ENCODE results near the gene SLC25A39. TPM values are rescaled to one million over a fixed set of nuclear protein-coding genes. Genes with fewer than 3 reads are reported as not detected.
A peak's percentile ranks its signal among the peaks of the same experiment; 100 is the strongest.
"Not testable (repeated sequence)": the region's sequence is repeated elsewhere in the genome, so short reads cannot be mapped to it uniquely, and the experiment has no call there.

SLC25A39 gene
- total RNA-seq, 1 donor from 2014 or later: 60.0 TPM

DNA sequence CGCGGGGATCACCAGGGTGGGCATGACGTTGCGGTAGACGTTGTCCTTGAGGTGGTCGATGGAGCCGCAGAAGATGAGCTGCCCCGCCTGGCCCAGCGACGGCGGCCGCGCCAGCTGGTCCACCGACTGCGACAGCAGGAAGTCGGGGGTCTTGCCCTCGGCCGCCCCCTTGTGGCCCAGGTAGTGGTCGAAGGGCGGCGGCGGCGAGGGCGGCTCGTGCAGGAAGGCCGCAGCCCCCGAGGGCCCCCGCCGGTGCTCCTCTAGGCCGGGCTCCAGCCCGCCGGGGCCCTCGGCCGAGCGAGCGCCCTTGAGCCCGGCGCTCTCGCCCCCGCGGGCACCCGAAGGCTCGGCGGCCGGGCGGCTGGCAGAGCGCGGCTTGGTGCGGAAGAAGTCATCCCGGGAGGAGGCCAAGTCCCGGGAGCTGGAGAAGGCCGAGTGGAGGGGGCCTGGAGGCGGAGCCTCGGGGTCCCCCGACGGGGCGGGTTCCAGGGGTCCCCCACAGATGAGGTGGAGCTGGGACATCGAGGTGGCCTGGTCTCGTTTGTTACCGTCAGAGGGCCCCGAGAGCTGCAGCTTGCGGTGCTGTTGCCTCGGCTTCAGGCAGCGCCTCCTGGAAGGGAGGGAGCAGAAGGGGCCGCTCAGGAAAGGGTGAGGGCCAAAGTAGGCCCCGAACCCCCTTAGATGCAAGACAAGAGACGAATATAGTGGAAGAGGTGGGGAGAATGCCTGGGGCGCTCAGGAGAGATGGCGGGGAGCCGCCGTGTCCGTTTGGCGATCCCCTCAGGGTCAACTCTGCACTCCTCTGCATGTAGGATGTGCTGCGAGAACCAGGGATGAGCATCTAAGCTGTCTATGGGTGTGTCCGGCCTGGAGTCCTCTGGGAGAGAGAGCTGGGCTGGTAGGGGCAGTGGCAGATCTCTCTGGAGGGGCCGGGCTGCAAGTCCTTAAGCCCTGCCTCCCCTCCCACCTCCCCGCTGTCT, 30.2 kb upstream of the SLC25A39 start:
- no peak for DNase-seq (ENCODE audit: low spot score)

DNA sequence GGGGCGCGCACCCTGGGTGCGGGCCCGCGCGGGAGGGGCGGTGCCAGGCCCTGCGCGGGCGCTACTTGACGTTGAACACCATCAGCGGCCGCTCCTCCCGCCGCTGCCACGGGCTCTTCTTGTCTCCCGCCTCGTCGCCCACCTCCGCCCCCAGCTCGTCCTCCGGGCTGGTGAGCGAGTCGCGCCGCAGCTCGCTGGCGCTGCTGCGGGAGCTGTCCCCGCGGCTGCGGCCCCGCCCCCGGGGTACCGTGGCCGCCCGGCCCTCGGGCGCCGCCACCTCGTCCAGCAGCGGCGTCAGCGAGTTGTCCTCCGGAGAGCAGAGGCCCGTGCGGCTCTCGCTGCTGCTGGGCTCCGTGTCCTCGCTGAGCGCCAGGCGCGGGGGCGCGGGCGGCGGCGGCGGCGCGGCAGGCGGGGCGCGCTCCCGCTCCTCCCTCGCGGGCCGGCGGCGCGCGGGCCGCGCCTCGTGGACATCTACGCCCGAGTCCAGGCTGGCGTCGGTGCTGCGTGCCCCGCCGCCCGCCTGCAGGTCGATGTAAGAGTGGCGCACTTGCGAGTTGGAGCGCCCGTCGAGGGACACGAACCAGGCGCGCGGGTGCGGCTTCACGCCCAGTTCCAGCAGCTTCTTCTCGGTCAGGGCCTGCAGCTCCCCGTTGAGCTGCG, 29.2 kb upstream of the SLC25A39 start:
- DNase-seq (ENCODE audit: low spot score): no peak

DNA sequence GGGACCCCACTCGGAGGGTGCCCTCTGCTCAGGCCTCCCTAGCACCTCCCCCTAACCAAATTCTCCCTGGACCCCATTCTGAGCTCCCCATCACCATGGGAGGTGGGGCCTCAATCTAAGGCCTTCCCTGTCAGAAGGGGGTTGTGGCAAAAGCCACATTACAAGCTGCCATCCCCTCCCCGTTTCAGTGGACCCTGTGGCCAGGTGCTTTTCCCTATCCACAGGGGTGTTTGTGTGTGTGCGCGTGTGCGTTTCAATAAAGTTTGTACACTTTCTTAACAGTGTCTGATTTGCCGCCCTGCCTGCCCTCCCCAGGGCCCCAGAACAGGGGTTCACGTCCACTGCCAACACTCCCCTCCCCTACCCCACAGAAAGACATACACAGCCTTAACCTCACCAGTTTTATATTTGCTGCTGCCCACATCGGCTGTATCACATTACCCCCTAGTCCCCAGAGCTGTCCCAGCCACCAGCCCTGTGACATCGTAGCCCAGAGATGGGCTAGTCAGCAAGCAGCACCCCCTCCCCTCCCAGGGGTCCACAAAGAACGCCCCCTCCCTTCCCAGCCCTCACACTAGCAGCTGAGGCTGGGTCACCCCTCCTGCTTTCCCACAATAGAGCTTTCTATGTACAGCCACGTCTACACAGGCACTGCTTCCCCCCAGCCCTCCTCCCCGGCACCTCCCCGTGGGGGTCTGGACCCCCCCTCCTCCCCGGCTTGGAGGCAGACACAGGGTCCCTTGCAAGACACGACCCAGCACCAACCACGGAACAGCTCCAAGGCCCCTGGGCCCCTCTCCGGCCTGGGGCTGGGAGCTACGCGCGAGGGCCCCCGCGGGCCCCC, 28.4 kb upstream of the SLC25A39 start:
- no peak for DNase-seq (ENCODE audit: low spot score)

DNA sequence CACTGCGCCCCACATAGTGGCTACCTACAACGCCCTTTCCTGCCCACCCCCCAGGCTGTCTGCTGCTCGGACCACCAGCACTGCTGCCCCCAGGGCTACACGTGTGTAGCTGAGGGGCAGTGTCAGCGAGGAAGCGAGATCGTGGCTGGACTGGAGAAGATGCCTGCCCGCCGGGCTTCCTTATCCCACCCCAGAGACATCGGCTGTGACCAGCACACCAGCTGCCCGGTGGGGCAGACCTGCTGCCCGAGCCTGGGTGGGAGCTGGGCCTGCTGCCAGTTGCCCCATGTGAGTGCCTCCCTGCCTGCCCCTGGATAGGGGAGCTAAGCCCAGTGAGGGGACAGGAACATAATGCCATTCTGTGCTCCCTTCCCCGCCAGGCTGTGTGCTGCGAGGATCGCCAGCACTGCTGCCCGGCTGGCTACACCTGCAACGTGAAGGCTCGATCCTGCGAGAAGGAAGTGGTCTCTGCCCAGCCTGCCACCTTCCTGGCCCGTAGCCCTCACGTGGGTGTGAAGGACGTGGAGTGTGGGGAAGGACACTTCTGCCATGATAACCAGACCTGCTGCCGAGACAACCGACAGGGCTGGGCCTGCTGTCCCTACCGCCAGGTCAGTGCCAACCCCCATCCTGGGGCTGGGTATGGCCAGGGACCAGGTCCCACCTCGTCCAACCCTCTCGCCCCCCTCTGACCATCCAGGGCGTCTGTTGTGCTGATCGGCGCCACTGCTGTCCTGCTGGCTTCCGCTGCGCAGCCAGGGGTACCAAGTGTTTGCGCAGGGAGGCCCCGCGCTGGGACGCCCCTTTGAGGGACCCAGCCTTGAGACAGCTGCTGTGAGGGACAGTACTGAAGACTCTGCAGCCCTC, 27.6 kb upstream of the SLC25A39 start:
- no peak for DNase-seq (ENCODE audit: low spot score)

DNA sequence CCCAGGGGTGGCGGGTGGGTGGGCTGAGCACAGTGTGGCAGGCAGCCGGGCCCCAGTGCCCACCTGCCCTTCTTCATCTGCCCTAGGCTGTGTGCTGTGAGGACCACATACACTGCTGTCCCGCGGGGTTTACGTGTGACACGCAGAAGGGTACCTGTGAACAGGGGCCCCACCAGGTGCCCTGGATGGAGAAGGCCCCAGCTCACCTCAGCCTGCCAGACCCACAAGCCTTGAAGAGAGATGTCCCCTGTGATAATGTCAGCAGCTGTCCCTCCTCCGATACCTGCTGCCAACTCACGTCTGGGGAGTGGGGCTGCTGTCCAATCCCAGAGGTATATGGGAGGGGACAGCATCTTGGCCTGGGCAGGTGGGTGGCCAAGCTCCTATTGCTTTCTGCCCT, 26.8 kb upstream of the SLC25A39 start:
- DNase-seq (ENCODE audit: low spot score): no peak

DNA sequence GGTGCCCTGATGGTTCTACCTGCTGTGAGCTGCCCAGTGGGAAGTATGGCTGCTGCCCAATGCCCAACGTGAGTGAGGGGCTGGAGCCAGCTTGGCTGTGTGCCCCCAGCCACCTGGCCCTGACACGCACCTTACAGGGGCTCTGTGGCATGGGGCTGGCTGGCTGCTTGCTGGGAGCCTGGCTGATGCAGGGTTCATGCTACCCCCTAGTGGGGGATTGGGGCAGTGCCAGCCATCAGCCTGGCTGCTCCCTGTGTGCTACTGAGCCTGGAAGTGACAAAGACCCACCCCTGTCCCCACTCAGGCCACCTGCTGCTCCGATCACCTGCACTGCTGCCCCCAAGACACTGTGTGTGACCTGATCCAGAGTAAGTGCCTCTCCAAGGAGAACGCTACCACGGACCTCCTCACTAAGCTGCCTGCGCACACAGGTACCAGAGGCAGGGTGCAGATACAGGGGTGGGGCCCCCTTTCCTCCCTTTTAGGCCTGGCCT, 26.2 kb upstream of the SLC25A39 start:
- DNase-seq (ENCODE audit: low spot score): no peak

DNA sequence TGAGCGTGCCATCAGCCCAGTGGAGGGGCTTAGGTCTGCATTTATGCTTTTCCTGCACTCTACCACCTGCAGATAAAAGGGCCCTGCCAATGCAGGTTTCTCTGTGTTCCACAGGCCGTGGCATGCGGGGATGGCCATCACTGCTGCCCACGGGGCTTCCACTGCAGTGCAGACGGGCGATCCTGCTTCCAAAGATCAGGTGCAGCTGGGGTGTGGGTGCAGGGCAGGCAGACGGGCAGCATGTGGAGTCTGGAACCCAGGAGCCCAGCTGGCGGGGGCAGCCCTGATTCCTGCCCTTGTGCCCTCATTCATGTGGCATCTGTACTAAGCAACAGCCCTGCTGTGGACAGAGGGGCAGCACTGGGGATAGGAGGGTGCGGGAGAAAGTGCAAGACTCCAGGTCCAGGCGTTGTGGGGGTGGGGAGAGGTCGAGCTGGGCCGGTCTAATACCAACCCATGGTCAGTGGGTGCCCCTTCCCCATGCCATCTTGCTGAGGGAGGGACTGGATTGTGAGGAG, 25.0 kb upstream of the SLC25A39 start:
- DNase-seq (ENCODE audit: low spot score): no peak

DNA sequence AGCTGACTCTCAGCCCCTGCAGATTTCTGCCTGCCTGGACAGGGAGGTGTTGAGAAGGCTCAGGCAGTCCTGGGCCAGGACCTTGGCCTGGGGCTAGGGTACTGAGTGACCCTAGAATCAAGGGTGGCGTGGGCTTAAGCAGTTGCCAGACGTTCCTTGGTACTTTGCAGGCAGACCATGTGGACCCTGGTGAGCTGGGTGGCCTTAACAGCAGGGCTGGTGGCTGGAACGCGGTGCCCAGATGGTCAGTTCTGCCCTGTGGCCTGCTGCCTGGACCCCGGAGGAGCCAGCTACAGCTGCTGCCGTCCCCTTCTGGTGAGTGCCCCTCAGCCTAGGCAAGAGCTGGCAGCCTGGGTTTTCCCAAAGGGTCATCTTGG, 24.4 kb upstream of the SLC25A39 start:
- no peak for DNase-seq (ENCODE audit: low spot score)

DNA sequence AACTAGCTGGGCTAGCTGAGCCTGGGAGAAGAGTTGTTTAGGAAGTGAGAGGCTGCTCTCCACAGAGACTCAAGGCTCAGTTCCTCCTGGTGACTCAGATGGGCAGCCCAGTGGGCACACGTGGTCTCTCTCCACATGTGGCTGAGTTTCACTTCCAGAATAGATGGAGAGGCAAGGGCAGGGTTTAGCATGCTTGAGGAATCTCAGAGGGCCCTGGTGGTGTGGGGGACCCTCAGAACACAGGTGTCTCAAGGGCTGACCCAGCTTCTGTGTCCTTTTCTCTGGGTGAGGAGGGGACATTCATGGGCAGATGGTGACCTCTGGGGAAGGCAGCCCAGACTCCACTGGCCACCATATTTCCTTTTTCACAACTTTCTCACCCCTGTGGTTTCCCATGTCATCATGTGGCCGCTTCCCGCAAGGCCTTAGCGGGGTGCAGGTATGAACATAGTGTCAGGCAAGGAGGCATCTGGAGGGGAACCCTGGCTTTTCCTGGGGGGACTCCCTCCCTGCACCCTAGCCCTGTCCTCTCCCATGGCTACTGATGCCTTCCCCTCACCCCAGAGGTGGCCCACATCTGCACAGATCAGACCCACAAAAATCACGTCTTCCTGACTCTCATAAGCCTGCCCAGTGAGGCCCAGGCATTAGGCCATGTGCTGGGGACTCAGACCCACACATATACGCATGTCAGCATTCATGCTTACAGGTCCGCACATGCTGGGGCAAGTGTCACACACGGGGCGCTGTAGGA, 23.8 kb upstream of the SLC25A39 start:
- DNase-seq (ENCODE audit: low spot score): no peak

DNA sequence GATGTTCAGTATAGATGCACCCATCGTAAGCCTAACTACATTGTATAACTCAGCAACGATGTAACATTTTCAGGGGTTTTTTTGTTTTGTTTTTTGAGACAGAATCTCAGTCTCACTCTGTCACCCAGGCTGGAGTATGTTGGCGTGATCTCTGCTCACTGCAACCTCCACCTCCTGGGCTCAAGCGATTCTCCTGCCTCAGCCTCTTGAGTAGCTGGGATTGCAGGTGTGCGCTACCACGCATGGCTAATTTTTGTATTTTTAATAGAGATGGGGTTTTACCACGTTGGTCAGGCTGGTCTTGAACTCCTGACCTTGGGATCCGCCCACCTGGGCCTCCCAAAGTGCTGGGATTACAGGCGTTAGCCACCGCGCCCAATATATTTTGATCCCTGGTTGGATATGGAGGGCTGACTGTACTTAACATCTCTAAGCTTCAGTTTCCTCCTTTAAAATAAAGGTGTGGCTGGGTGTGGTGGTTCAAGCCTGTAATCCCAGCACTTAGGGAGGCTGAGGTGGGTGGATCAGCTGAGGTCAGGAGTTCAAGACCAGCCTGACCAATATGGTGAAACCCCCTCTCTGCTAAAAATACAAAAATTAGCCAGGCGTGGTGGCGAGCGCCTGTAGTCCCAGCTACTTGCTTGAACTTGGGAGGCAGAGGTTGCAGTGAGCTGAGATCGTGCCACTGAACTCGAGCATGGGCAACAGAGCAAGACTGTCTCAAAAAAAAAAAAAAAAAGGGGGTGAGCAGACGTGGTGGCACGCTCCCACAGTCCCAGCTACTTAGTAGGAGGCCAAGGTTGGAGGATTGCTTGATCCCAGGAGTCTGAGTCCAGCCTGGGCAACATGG, 22.8 kb upstream of the SLC25A39 start:
- not testable (repeated sequence) for DNase-seq (ENCODE audit: low spot score)

DNA sequence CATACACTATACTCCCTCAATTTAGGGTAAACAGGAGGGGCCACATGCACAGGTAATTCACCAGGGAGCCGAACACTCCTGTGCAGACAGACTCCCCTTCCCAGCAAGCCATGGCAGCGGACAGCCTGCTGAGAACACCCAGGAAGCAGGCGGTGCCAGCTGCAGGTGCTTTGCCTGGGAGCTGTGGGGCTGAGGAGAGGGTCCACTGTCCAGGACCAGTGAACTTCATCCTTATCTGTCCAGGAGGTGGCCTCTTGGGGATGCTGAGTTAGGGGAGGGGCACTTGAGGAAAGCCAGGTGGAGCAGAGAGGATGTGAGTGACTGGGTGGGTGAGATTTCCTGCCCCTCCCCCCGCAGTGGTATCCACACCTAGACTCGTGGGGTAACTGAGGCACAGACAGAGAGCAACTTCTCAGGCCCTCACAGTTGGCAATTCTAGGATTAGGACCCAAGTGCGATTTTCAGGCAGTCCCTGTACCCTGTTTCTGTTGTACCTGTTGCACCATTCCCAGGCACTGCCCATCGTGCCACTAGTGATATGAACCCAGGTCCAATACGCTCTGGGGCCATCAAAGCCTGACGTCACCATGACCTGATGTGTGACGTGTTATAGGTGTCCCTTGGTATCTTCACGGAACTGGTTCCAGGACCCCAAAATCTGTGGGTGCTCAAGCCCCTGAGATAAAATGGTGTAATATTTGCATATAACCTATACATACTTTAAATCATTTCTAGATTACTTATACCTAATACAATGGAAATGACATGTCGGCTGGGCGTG, 21.6 kb upstream of the SLC25A39 start:
- no peak for DNase-seq (ENCODE audit: low spot score)

DNA sequence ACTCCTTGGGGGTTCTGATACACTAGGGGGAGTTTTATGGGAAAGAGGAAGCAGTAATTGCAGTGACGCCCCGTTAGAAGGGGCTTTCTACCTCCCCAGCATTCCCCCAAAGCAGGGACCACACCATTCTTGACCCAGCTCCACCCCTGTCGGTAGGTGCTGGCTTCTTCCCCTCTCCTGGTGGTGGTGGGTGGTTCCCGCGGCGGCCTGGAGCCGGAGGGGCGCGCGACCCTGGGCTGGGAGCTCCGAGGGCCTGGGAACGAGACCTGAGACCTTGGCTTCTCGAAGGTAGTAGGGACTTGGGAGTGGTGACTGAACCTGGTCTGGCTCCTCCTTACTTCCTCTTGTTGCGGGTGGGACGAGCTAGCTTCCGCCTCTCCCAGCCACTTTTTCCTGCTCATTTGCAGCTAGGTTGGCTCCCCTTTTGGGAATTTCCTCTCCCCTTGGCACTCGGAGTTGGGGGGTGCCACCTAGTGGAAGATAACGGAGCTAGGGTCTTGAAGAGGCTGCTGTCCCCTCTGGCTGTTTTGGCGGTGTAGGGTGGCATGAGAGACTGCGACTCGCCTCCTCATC, 20.9 kb upstream of the SLC25A39 start:
- DNase-seq (ENCODE audit: low spot score): no peak

DNA sequence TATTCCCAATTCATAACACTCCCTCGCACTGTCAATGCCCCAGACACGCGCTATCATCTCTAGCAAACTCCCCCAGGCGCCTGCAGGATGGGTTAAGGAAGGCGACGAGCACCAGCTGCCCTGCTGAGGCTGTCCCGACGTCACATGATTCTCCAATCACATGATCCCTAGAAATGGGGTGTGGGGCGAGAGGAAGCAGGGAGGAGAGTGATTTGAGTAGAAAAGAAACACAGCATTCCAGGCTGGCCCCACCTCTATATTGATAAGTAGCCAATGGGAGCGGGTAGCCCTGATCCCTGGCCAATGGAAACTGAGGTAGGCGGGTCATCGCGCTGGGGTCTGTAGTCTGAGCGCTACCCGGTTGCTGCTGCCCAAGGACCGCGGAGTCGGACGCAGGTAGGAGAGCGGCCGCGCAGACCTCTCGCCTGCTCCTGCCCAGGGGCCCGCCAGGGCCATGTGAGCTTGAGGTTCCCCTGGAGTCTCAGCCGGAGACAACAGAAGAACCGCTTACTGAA, 20.4 kb upstream of the SLC25A39 start, which contains the start of gene GRN:
Gene GRN, plus strand, starts transcription at position 364 of the 515 bp plus-strand sequence. CDS start 3,863 bp downstream, outside the sequence.
- DNase-seq (ENCODE audit: low spot score): peak; percentile 95

DNA sequence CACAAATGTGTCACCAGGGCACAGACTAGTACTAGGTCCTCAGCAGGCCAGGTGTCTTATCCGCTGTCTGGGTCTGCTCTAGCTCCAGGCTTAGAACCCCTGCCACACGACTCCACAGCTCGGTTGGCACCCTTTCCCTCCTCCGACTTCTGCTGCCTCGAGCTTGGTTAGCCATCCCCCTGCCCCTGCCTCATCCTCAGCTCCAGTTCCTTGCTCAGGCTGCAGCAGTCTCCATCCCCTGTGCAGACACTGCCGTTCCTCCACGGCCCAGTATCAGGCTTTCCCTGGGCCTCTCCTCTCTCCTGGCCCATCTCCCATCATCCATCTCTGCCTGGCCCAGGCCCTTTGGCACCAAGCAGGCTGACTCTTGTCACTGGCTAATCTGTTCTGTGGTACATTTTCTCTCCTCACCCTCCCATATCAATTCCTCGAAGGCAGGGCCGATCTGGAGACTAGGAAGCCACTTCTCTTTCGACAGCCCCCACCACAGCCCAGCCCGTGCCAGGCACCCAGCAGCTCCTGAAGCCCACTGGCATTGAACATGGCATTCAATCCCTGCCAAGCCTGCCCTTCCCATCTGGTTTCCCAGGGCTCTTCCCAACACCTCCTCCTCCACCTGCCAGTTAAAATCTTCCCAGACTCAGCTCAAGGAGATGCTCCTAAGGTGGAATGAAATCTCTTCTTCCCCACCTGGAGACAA, 19.0 kb upstream of the SLC25A39 start:
- DNase-seq (ENCODE audit: low spot score): no peak

DNA sequence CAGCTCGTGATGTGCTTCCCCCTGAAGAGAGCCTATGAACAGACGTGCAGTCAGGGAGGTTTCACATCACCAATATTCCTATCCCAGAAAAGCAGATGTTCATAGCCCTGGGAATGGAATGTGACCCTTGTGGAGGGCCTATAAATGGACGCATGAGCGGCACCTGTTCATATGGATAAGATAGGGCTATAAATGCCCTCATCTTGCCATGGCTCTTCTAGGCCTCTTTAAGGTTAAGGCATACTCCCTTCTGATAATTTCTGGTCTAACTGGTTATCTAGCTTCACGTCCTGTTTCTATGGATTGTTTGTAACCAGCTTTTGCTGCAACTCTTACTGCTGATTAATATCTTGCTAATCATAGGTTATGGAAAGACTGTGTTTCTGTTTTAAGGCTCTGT, 15.9 kb upstream of the SLC25A39 start:
- DNase-seq (ENCODE audit: low spot score): not testable (repeated sequence)

DNA sequence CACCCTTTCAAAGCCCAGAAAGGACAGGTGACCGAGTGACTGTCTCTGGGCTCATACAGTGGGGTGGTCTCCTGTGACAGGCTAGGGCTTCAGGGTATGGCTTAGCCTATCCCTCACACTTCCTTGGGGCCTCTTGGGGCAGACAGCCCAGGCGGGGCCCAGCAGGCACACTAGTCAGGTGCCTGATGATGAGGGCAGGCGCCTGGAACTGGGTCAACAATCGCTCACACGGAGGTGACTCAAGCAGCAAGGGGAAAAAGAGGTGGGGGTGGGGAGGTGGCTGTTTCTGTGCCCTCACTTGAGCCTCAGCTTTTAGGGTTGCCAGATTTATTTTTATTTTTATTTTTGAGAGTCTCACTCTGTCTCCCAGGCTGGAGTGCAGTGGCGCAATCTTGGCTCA, 14.1 kb upstream of the SLC25A39 start:
- no peak for DNase-seq (ENCODE audit: low spot score)
